ENCODE data around the gene SLC27A5.
"Not testable (repeated sequence)": the region's sequence is repeated elsewhere in the genome, so short reads cannot be mapped to it uniquely, and the experiment has no call there.

SLC27A5 gene

DNA sequence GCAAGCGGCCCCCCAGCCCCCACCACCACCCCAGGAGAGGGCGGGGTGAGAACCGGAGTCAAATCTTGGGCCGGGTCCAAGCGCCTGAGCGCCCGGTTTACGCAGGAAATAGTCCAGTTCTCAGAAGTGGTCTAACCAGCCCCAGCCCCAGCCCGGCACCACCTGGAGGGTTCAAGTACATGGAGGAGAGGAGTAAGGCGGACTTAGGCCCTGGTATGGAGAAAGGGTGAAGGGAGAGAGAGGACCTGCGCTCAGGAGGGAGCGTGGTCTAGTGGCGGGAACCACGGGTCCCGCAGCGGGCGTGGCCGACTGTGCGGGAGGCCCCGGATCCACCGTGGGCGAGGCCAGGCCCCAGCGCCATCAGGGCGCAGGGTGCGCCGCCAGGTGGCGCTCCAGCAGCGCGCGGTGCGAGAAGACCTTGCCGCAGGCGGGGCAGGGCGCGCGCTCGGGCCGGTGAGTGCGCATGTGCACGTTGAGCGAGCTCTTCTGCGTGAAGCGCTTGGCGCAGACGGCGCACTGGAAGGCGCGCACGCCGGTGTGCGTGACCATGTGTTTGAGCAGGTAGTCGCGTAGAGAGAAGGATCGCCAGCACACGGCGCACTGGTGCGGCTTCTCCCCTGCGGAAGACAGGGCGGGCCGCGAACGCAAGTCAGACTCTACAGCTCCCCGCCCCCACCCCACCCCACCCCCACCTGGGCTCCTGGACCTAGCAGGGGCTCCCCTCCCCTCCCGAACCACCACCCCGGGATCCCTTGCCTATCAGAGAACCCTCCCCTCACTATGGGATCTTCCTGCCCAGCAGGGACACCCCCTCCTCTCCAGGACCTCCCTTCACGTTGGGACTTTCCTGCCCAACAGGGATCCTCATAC is 2.1 kb upstream of the SLC27A5 start:
- peak overlapping the region; percentile 36 to 67 (median 56) for H3K4me3 ChIP-seq
- peaks cover 0 to 6% (median 0%) of the 10 kb centered on the region in 11 experiments; a peak in 5 of 22 replicates for H3K9me3 ChIP-seq (replicated peaks in 1 of 11)
- H4K20me1 ChIP-seq: peaks cover 8 to 48% (median 24%) of the 10 kb centered on the region in 11 experiments; a peak in 15 of 22 replicates
- H3K9ac ChIP-seq: peak overlapping the region; percentile 61 to 82 (median 74); a peak in 21 of 22 replicates
- peak overlapping the region; percentile 84 to 95 (median 89) for H3K4me2 ChIP-seq
- peaks cover 48 to 73% (median 63%) of the 10 kb centered on the region in 10 experiments for H3K4me1 ChIP-seq
- no peaks in the 10 kb centered on the region for H3K27me3 ChIP-seq
- TF ChIP-seq Cebpa-rat (IDR thresholded peaks at IDR 0.05): no peak
- peaks cover 17 to 33% (median 24%) of the 10 kb centered on the region in 11 experiments for H3K36me3 ChIP-seq
- H3K27ac ChIP-seq: peak overlapping the region; percentile 23 to 76 (median 69); a peak in 20 of 22 replicates

DNA sequence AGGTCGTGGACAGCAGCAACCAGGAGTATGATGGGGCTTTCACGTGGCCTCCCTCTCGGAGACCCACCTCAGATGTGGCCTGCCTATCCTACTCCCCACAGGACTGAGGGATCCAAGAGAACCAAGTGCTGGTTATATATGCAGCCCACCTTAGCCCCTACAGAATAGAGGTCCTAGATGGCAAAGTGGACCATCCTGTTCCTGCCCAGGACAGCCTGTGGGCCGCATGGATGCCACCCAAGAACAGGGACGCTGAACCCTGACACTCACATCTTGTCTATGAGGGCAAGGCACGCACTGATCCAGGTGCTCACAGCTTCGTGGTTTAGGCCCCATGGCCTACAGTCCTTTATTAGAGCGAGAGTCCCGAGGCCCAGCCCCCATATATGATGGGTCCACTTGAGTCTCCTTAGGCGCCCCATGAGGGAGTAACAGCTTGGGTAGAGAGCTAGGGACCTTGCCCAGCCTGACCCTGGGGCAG is 1.5 kb upstream of the SLC27A5 start:
- H3K36me3 ChIP-seq: peaks cover 17 to 36% (median 24%) of the 10 kb centered on the region in 11 experiments

DNA sequence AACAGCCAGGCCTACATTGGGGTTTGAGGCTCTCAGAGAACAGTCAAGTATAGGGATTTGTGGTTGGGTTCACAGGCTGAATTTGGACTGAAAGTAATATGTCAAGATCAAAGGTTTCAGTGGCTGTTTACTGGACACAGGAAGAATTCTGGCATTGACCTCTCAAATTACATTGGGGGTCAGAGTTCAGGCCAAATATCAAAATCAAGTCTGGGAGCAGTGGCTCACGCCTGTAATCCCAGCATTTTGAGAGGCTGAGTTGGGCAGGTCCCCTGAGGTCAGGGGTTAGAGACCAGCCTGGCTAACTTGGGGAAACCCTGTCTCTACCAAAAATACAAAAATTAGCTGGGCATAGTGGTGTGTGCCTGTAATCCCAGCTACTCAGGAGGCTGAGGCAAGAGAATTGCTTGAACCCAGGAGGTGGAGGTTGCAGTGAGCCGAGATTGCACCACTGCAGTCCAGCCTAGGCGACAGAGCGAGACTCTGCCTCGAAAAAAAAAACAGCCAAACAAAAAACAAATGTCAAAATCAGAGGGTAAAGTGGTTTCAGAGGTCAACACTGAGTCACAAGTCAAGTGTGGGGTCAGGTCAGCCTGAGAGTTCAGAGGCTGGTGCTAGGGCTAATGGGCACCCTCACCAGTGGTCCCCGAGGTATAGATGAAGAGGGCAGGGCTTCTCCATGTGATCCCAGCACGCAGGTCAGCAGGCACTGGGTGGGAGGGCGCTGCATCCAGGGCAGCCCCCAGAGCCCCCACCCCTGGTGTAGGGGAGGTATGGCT is 1.5 kb downstream of the SLC27A5 start:
- Histone ChIP-seq H3K27ac (peak overlapping the region in 6 of 11 experiments; percentile 10 to 57 (median 37); a peak in 6 of 22 replicates), H3K4me2 (peak overlapping the region in 9 of 11 experiments; percentile 8 to 78 (median 57); a peak in 16 of 22 replicates), H3K36me3 (peaks cover 0 to 19% (median 2%) of the 10 kb centered on the region in 11 experiments; a peak in 11 of 22 replicates), H3K4me1 (peaks cover 17 to 40% (median 35%) of the 10 kb centered on the region in 10 experiments), H3K9ac (peak overlapping the region in 3 of 11 experiments; percentile 18 to 46 (median 27); a peak in 3 of 22 replicates), H3K9me3 (replicated peaks in 1 of 11) (peaks cover 27 to 43% (median 31%) of the 10 kb centered on the region in 11 experiments), H4K20me1 (peaks cover 0 to 16% (median under 1%) of the 10 kb centered on the region in 11 experiments; a peak in 12 of 22 replicates), H3K27me3 (no peaks in the 10 kb centered on the region), H3K4me3 (no peak overlapping the region)
- TF ChIP-seq Cebpa-rat (IDR thresholded peaks at IDR 0.05): peak in 2 of 11 experiments; percentile 17 to 48; a peak in 2 of 22 replicates

More for the DNA sequence above, 1.5 kb upstream of the SLC27A5 start:
- peaks cover 43 to 67% (median 58%) of the 10 kb centered on the region in 10 experiments for H3K4me1 ChIP-seq
- peaks cover 5 to 13% (median 6%) of the 10 kb centered on the region in 11 experiments for H3K9me3 ChIP-seq (replicated peaks in 1 of 11)
- H4K20me1 ChIP-seq: peaks cover 3 to 43% (median 23%) of the 10 kb centered on the region in 11 experiments; a peak in 15 of 22 replicates
- 0 out of 20 replicates have a peak overlapping the region, but pooled peaks of 2 of the 10 experiments have one; percentile 50 to 56 for H3K4me3 ChIP-seq
- H3K9ac ChIP-seq: peak overlapping the region; percentile 45 to 82 (median 71); a peak in 19 of 22 replicates
- no peak for TF ChIP-seq Cebpa-rat (IDR thresholded peaks at IDR 0.05)
- H3K4me2 ChIP-seq: peak overlapping the region; percentile 84 to 95 (median 89); a peak in 21 of 22 replicates
- no peaks in the 10 kb centered on the region for H3K27me3 ChIP-seq
- H3K27ac ChIP-seq: peak overlapping the region in 10 of 11 experiments; percentile 23 to 76 (median 68); a peak in 19 of 22 replicates

GRCh38 chr19:58509731-58510083 is 2.1 kb downstream of the SLC27A5 start:
- H3K4me2 ChIP-seq: peak overlapping the region in 9 of 11 experiments; percentile 8 to 78 (median 57); a peak in 17 of 22 replicates
- peaks cover 0 to 15% (median 0%) of the 10 kb centered on the region in 11 experiments; a peak in 7 of 22 replicates for H4K20me1 ChIP-seq
- H3K9ac ChIP-seq: peak overlapping the region in 4 of 11 experiments; percentile 18 to 46 (median 33); a peak in 5 of 22 replicates
- H3K27me3 ChIP-seq: no peaks in the 10 kb centered on the region
- H3K9me3 ChIP-seq (replicated peaks in 1 of 11): peaks cover 27 to 43% (median 31%) of the 10 kb centered on the region in 11 experiments
- no peak overlapping the region for H3K4me3 ChIP-seq
- H3K4me1 ChIP-seq: peaks cover 12 to 35% (median 31%) of the 10 kb centered on the region in 10 experiments
- peaks cover 0 to 19% (median 0%) of the 10 kb centered on the region in 11 experiments; a peak in 4 of 22 replicates for H3K36me3 ChIP-seq
- H3K27ac ChIP-seq: peak overlapping the region in 6 of 11 experiments; percentile 10 to 57 (median 37); a peak in 8 of 22 replicates
- no peak for TF ChIP-seq Cebpa-rat (IDR thresholded peaks at IDR 0.05)

DNA sequence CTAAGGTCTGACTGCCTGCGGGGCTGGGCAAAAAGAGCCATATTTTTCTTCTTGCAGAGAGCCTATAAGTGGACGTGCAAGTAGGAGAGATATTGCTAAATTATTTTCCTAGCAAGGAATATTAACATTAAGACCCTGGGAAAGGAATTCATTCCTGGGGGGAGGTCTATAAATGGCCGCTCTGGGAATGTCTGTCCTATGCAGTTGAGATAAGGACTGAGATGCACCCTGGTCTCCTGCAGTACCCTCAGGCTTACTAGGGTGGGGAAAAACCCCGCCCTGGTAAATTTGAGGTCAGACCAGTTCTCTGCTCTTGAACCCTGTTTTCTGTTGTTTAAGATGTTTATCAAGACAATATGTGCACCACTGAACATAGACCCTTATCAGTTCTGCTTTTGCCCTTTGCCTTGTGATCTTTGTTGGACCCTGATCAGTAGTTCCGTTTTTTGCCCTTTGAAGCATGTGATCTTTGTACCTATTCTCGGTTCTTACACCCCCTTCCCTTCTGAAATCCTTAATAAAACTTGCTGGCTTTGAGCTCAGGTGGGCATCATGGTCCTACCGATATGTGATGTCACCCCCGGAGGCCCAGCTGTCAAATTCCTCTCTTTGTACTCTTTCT is 4.1 kb downstream of the SLC27A5 start:
- H3K4me3 ChIP-seq, H3K9ac ChIP-seq, H3K27me3 ChIP-seq, H3K27ac ChIP-seq, H3K4me2 ChIP-seq: not testable (repeated sequence)
- H3K36me3 ChIP-seq: peaks cover 0 to 11% (median 0%) of the 10 kb centered on the region in 11 experiments; a peak in 4 of 22 replicates
- H3K9me3 ChIP-seq (replicated peaks in 1 of 11): peaks cover 27 to 43% (median 31%) of the 10 kb centered on the region in 11 experiments
- H3K4me1 ChIP-seq: peaks cover 0 to 22% (median 17%) of the 10 kb centered on the region in 10 experiments; a peak in 16 of 20 replicates
- peaks cover 0 to 11% (median 0%) of the 10 kb centered on the region in 11 experiments; a peak in 3 of 22 replicates for H4K20me1 ChIP-seq

DNA sequence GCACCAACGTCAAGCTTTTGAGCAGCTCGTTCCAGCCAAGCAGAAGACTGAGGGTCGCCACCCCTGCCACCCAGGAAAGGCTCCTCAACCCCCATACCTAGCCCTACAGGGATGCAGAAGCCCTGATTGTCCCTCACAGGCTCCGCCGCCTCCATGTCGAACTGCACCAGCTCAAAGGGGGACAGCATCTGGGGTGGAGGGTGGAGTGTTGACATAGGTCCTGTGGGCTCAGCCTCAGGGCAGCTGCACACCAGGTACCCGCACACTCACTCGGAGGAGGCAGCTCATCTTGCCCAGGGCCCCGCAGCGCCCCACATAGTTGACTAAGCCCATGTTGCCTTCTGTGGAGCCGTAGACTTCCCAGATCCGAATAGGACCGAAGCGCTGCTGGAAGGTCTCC is 11.6 kb downstream of the SLC27A5 start:
- H4K20me1 ChIP-seq: no peaks in the 10 kb centered on the region
- no peak for TF ChIP-seq Cebpa-rat (IDR thresholded peaks at IDR 0.05)
- H3K9ac ChIP-seq: peak overlapping the region in 3 of 11 experiments; percentile 75 to 81 (median 79); a peak in 4 of 22 replicates
- H3K27ac ChIP-seq: peak overlapping the region in 4 of 11 experiments; percentile 76 to 81 (median 80); a peak in 5 of 22 replicates
- H3K4me2 ChIP-seq: peak overlapping the region; percentile 77 to 99 (median 95); a peak in 21 of 22 replicates
- H3K4me1 ChIP-seq: peaks cover 17 to 32% (median 26%) of the 10 kb centered on the region in 10 experiments
- peak overlapping the region in 7 of 10 experiments; percentile 56 to 68 (median 62); a peak in 13 of 20 replicates for H3K4me3 ChIP-seq
- no peaks in the 10 kb centered on the region for H3K36me3 ChIP-seq
- H3K9me3 ChIP-seq (replicated peaks in 1 of 11): peaks cover 0 to 9% (median 0%) of the 10 kb centered on the region in 11 experiments; a peak in 3 of 22 replicates
- no peaks in the 10 kb centered on the region for H3K27me3 ChIP-seq

GRCh38 chr19:58499021-58499927 is 12.5 kb downstream of the SLC27A5 start:
- peak overlapping the region; percentile 84 to 99 (median 96) for H3K4me2 ChIP-seq
- TF ChIP-seq Cebpa-rat (IDR thresholded peaks at IDR 0.05): peak in 2 of 11 experiments; percentile 48 to 71; a peak in 2 of 22 replicates
- no peaks in the 10 kb centered on the region for H4K20me1 ChIP-seq
- peaks cover 0 to 9% (median 0%) of the 10 kb centered on the region in 11 experiments; a peak in 3 of 22 replicates for H3K9me3 ChIP-seq (replicated peaks in 1 of 11)
- H3K36me3 ChIP-seq: no peaks in the 10 kb centered on the region
- peak overlapping the region; percentile 68 to 84 (median 78) for H3K9ac ChIP-seq
- peaks cover 17 to 32% (median 25%) of the 10 kb centered on the region in 10 experiments for H3K4me1 ChIP-seq
- H3K4me3 ChIP-seq: peak overlapping the region; percentile 54 to 68 (median 62)
- H3K27ac ChIP-seq: peak overlapping the region; percentile 36 to 87 (median 79); a peak in 21 of 22 replicates
- no peaks in the 10 kb centered on the region for H3K27me3 ChIP-seq
